WTC11 (cell line): ENCODE data around the gene SUPT3H. TPM values are rescaled to one million over a fixed set of nuclear protein-coding genes. Genes with fewer than 3 reads are reported as not detected.

Experiments
- ATAC-seq: fragments of 200-7000 bp; cut with Tn5 transposase; 2 replicates; pipeline ENCODE4 v1.10.0; 2021; ENCODE audit warnings: mild to moderate bottlenecking, moderate library complexity
- CTCF ChIA-PET: fragments of 300-600 bp; sonication (Branson Sonifier 250); formaldehyde crosslinking; loops from one replicate; lab custom pipeline; 2021; ENCODE audit warnings: antibody characterized with exemption; lab: Charles Lee
- POLR2A ChIA-PET: fragments of 350-600 bp; sonication (Branson Sonifier 250); formaldehyde crosslinking; loops from one replicate; lab custom pipeline; 2021; ENCODE audit warnings: antibody characterized with exemption; lab: Charles Lee
- DNase-seq: peaks from one replicate; pipeline ENCODE4 v3.0.0; 2021; ENCODE audit warnings: low spot score
- H3K27ac Mint-ChIP-seq: 2 replicates; pipeline ENCODE4 v1.8.0; 2021; ENCODE audit warnings: mixed read lengths
- H3K27me3 Mint-ChIP-seq: 2 replicates; pipeline ENCODE4 v1.8.0; 2021; ENCODE audit warnings: low read depth, mild to moderate bottlenecking, moderate library complexity, mixed read lengths
- H3K36me3 Mint-ChIP-seq: 2 replicates; pipeline ENCODE4 v1.8.0; 2021; ENCODE audit warnings: mixed read lengths
- H3K4me1 Mint-ChIP-seq: 2 replicates; pipeline ENCODE4 v1.8.0; 2022; ENCODE audit warnings: mixed read lengths
- H3K4me3 Mint-ChIP-seq: 2 replicates; pipeline ENCODE4 v1.8.0; 2021; ENCODE audit warnings: mild to moderate bottlenecking, moderate library complexity, mixed read lengths
- H3K9me3 Mint-ChIP-seq: 2 replicates; pipeline ENCODE4 v1.8.0; 2021; ENCODE audit warnings: mixed read lengths
- GTF2I ChIP-seq: fragments of 250-450 bp; sonication (Bioruptor Pico); conservative IDR thresholded peaks from 2 replicates; pipeline ENCODE4 v1.4.0; 2021; ENCODE audit warnings: mild to moderate bottlenecking
- IRF2 ChIP-seq: sonication (generic); formaldehyde crosslinking; IDR thresholded peaks from 2 replicates; pipeline ENCODE4 v1.8.0; 2022; ENCODE audit warnings: low read depth, missing genetic modification reagents, borderline replicate concordance
- OVOL2 ChIP-seq: fragments of 250-450 bp; sonication (Bioruptor Pico); IDR thresholded peaks from 2 replicates; pipeline ENCODE4 v1.9.0; 2021; ENCODE audit warnings: mild to moderate bottlenecking, borderline replicate concordance
- TCF7 ChIP-seq: sonication (generic); formaldehyde crosslinking; IDR thresholded peaks from 2 replicates; pipeline ENCODE4 v1.8.0; 2022; ENCODE audit warnings: mild to moderate bottlenecking, low read depth, missing genetic modification reagents, moderate library complexity
- TEAD1 ChIP-seq: sonication (generic); formaldehyde crosslinking; IDR thresholded peaks from 2 replicates; pipeline ENCODE4 v1.8.0; 2022; ENCODE audit warnings: mild to moderate bottlenecking, missing genetic modification reagents
- ZNF219 ChIP-seq: sonication (generic); formaldehyde crosslinking; IDR thresholded peaks from 2 replicates; pipeline ENCODE4 v1.8.0; 2023; ENCODE audit warnings: missing genetic modification reagents, mild to moderate bottlenecking, borderline replicate concordance
- ZNF317 ChIP-seq: sonication (generic); formaldehyde crosslinking; IDR thresholded peaks from 2 replicates; pipeline ENCODE4 v1.8.1; 2023; ENCODE audit warnings: low read depth, mild to moderate bottlenecking, moderate library complexity, missing genetic modification reagents, borderline replicate concordance
- total RNA-seq: library from RNA; stranded (reverse); gene quantifications from 3 replicates; pipeline ENCODE4 v1.2.3, GENCODE V29; 2021
- TF ChIP-seq, protein P1 (sequence below): fragments of 250-450 bp; sonication (Bioruptor Pico); IDR thresholded peaks from 2 replicates; pipeline ENCODE4 v1.9.0; 2021; ENCODE audit warnings: moderate library complexity, mild to moderate bottlenecking, inconsistent platforms, borderline replicate concordance
- TF ChIP-seq, protein P2 (sequence below): fragments of 250-450 bp; sonication (Bioruptor Pico); IDR thresholded peaks from 2 replicates; pipeline ENCODE4 v2.1.2; 2022; ENCODE audit warnings: mild to moderate bottlenecking, moderate library complexity
- TF ChIP-seq, protein P3 (sequence below): fragments of 250-450 bp; sonication (Bioruptor Pico); IDR thresholded peaks from 2 replicates; pipeline ENCODE4 v1.9.0; 2021; ENCODE audit warnings: mild to moderate bottlenecking, borderline replicate concordance
- TF ChIP-seq, protein P4 (sequence below): sonication (generic); formaldehyde crosslinking; IDR thresholded peaks from 2 replicates; pipeline ENCODE4 v1.8.1; 2023; ENCODE audit warnings: mild to moderate bottlenecking, missing genetic modification reagents, borderline replicate concordance
- TF ChIP-seq, protein P5 (sequence below): sonication (generic); formaldehyde crosslinking; IDR thresholded peaks from 2 replicates; pipeline ENCODE4 v1.8.1; 2022; ENCODE audit warnings: mild to moderate bottlenecking, moderate library complexity, missing genetic modification reagents
- TF ChIP-seq, protein P6 (sequence below): sonication (generic); formaldehyde crosslinking; IDR thresholded peaks from 2 replicates; pipeline ENCODE4 v1.8.1; 2023; ENCODE audit warnings: mild to moderate bottlenecking, missing genetic modification reagents, moderate library complexity
- TF ChIP-seq, protein P7 (sequence below): sonication (generic); formaldehyde crosslinking; IDR thresholded peaks from 2 replicates; pipeline ENCODE4 v1.8.0; 2022; ENCODE audit warnings: mild to moderate bottlenecking, missing genetic modification reagents

SUPT3H gene
- total RNA-seq, 1 experiment from 2014 or later: 15.3 TPM

DNA sequence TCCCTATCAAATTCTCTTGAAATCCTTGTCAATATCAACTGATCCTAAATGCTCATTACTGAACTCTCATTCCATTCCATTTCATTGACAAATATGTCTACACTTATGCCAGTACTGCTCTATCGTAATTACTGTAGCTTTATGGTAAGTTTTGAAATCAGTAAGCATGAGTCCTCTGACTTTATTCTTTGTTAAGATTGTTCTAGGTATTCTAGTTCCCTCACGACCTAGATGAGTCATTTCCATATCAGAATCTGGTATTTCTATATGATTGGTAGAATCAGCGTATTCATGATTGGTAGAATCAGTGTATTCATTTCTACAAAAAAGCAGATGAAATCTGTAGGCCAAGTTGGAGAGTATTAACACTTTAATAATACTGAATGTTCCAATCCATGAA lies 368.2 kb downstream of the SUPT3H start:
- no peaks in the 10 kb centered on the region for H3K27me3 Mint-ChIP-seq
- CTCF ChIA-PET: no interaction called here
- H3K9me3 Mint-ChIP-seq: peaks cover 4% of the 10 kb centered on the region; the same call in 1 of the 2 replicates
- POLR2A ChIA-PET: no interaction called here
- peaks cover 3% of the 10 kb centered on the region; the same call in 1 of the 2 replicates for H3K4me1 Mint-ChIP-seq
- ATAC-seq: no peak
- no peak overlapping the region for H3K4me3 Mint-ChIP-seq
- TF ChIP-seq ZNF219 (CRISPR knock-in tag): no peak
- TF ChIP-seq ZNF317 (CRISPR knock-in tag): no peak
- TF ChIP-seq, protein P1, sequence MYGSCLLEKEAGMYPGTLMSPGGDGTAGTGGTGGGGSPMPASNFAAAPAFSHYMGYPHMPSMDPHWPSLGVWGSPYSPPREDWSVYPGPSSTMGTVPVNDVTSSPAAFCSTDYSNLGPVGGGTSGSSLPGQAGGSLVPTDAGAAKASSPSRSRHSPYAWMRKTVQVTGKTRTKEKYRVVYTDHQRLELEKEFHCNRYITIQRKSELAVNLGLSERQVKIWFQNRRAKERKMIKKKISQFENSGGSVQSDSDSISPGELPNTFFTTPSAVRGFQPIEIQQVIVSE (CRISPR knock-in tag): no peak
- TF ChIP-seq GTF2I (CRISPR knock-in tag): no peak
- TF ChIP-seq TCF7 (CRISPR knock-in tag): no peak
- TF ChIP-seq, protein P2, sequence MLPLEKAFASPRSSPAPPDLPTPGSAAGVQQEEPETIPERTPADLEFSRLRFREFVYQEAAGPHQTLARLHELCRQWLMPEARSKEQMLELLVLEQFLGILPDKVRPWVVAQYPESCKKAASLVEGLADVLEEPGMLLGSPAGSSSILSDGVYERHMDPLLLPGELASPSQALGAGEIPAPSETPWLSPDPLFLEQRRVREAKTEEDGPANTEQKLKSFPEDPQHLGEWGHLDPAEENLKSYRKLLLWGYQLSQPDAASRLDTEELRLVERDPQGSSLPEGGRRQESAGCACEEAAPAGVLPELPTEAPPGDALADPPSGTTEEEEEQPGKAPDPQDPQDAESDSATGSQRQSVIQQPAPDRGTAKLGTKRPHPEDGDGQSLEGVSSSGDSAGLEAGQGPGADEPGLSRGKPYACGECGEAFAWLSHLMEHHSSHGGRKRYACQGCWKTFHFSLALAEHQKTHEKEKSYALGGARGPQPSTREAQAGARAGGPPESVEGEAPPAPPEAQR (CRISPR knock-in tag): no peak
- TF ChIP-seq, protein P3, sequence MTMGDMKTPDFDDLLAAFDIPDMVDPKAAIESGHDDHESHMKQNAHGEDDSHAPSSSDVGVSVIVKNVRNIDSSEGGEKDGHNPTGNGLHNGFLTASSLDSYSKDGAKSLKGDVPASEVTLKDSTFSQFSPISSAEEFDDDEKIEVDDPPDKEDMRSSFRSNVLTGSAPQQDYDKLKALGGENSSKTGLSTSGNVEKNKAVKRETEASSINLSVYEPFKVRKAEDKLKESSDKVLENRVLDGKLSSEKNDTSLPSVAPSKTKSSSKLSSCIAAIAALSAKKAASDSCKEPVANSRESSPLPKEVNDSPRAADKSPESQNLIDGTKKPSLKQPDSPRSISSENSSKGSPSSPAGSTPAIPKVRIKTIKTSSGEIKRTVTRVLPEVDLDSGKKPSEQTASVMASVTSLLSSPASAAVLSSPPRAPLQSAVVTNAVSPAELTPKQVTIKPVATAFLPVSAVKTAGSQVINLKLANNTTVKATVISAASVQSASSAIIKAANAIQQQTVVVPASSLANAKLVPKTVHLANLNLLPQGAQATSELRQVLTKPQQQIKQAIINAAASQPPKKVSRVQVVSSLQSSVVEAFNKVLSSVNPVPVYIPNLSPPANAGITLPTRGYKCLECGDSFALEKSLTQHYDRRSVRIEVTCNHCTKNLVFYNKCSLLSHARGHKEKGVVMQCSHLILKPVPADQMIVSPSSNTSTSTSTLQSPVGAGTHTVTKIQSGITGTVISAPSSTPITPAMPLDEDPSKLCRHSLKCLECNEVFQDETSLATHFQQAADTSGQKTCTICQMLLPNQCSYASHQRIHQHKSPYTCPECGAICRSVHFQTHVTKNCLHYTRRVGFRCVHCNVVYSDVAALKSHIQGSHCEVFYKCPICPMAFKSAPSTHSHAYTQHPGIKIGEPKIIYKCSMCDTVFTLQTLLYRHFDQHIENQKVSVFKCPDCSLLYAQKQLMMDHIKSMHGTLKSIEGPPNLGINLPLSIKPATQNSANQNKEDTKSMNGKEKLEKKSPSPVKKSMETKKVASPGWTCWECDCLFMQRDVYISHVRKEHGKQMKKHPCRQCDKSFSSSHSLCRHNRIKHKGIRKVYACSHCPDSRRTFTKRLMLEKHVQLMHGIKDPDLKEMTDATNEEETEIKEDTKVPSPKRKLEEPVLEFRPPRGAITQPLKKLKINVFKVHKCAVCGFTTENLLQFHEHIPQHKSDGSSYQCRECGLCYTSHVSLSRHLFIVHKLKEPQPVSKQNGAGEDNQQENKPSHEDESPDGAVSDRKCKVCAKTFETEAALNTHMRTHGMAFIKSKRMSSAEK (CRISPR knock-in tag): no peak
- TF ChIP-seq, protein P4, sequence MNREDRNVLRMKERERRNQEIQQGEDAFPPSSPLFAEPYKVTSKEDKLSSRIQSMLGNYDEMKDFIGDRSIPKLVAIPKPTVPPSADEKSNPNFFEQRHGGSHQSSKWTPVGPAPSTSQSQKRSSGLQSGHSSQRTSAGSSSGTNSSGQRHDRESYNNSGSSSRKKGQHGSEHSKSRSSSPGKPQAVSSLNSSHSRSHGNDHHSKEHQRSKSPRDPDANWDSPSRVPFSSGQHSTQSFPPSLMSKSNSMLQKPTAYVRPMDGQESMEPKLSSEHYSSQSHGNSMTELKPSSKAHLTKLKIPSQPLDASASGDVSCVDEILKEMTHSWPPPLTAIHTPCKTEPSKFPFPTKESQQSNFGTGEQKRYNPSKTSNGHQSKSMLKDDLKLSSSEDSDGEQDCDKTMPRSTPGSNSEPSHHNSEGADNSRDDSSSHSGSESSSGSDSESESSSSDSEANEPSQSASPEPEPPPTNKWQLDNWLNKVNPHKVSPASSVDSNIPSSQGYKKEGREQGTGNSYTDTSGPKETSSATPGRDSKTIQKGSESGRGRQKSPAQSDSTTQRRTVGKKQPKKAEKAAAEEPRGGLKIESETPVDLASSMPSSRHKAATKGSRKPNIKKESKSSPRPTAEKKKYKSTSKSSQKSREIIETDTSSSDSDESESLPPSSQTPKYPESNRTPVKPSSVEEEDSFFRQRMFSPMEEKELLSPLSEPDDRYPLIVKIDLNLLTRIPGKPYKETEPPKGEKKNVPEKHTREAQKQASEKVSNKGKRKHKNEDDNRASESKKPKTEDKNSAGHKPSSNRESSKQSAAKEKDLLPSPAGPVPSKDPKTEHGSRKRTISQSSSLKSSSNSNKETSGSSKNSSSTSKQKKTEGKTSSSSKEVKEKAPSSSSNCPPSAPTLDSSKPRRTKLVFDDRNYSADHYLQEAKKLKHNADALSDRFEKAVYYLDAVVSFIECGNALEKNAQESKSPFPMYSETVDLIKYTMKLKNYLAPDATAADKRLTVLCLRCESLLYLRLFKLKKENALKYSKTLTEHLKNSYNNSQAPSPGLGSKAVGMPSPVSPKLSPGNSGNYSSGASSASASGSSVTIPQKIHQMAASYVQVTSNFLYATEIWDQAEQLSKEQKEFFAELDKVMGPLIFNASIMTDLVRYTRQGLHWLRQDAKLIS (CRISPR knock-in tag): no peak
- TF ChIP-seq TEAD1 (CRISPR knock-in tag): no peak
- TF ChIP-seq, protein P5, sequence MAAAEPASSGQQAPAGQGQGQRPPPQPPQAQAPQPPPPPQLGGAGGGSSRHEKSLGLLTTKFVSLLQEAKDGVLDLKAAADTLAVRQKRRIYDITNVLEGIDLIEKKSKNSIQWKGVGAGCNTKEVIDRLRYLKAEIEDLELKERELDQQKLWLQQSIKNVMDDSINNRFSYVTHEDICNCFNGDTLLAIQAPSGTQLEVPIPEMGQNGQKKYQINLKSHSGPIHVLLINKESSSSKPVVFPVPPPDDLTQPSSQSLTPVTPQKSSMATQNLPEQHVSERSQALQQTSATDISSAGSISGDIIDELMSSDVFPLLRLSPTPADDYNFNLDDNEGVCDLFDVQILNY (CRISPR knock-in tag): no peak
- no peak for TF ChIP-seq OVOL2 (CRISPR knock-in tag)
- TF ChIP-seq IRF2 (CRISPR knock-in tag): no peak
- TF ChIP-seq, protein P6, sequence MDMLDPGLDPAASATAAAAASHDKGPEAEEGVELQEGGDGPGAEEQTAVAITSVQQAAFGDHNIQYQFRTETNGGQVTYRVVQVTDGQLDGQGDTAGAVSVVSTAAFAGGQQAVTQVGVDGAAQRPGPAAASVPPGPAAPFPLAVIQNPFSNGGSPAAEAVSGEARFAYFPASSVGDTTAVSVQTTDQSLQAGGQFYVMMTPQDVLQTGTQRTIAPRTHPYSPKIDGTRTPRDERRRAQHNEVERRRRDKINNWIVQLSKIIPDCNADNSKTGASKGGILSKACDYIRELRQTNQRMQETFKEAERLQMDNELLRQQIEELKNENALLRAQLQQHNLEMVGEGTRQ (CRISPR knock-in tag): no peak
- TF ChIP-seq, protein P7, sequence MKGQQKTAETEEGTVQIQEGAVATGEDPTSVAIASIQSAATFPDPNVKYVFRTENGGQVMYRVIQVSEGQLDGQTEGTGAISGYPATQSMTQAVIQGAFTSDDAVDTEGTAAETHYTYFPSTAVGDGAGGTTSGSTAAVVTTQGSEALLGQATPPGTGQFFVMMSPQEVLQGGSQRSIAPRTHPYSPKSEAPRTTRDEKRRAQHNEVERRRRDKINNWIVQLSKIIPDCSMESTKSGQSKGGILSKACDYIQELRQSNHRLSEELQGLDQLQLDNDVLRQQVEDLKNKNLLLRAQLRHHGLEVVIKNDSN (CRISPR knock-in tag): no peak
- TF ChIP-seq, all 79 proteins: peak for 0
- Mint-ChIP-seq H3K36me3 (peaks cover 5% of the 10 kb centered on the region), H3K27ac (no peak overlapping the region)
- no peak for DNase-seq
